Activated CD4-positive, CD25-positive, alpha-beta regulatory T cell treated with anti-CD3 and anti-CD28 coated beads, Interleukin-2, amount 50 U/mL, for 72 hours (primary cell): Measurements from ENCODE around the gene HTN3.
"Not testable (repeated sequence)": the region's sequence is repeated elsewhere in the genome, so short reads cannot be mapped to it uniquely, and the experiment has no call there.

Experiments
- DNase-seq: peaks from one replicate; pipeline ENCODE4 v3.0.0; 2021

Gene HTN3

DNA sequence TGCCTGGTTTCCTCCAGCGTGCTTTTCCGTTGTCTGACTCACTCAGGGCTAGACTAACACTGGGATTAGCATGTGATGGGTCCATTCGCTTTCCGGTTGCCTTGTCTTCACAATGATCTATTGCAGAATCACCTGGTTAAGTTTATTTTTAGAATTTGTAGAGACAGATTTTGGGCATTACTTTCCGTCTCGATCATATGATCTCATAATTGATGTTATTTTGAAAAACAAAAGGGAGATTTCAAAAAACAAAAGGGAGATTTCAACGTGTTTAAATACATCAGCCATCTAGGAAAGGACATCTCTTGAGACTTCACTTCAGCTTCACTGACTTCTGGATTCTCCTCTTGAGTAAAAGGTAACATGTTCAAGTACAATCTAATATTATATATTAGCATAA, at the start of gene HTN3:
Gene HTN3, plus strand, starts transcription at position 301 of the 400 bp plus-strand sequence. CDS start 2,282 bp downstream, outside the sequence.
- not testable (repeated sequence) for DNase-seq

GRCh38 chr4:69984030-69984443, 44.2 kb upstream of the HTN3 start:
- no peak for DNase-seq

DNA sequence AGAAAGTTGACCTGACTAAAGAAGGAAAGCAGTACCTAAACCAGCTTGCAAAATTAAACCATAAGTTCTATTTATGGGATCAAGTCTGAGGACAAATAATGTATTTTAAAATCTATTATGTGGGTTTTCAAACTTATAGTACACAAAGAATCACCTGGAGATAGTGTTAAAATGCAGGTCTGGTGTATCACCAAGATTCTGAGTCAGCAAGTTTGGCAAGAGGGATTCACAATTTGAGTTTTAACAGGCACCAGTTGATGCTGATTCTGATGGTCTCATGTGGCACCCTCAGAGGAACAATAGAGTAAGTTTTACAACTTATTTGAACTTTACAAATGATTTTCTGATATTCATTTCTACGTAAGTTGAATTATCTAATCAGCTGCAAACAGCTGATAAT, 41.6 kb upstream of the HTN3 start:
- no peak for DNase-seq

GRCh38 chr4:69991016-69991415, 37.2 kb upstream of the HTN3 start:
- DNase-seq = no peak

DNA sequence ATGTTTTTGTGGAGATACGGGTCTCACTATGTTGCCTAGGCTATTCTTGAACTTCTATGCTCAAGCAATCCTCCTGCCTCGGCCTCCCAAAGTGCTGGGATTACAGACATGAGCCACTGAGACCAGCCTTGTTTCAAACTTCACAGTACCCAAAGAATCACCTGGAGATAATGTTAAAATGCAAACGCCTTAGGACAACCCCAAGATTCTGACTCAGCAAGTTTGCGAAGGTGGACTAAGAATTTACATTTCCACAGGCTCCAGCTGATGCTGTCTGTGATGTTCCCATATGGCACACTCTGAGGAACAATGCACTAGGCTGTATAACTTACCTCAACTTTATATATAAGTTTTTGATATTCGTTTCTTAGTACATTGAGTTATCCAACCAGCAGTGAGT, 33.5 kb upstream of the HTN3 start:
- no peak for DNase-seq

- no peak for DNase-seq
Observed at GRCh38 chr4:69995526-69996016, 32.7 kb upstream of the HTN3 start, which contains the start of gene STATH. Gene STATH (plus strand): TSS chr4:69995966. CDS start chr4:69998438, 2,472 bp downstream.

- DNase-seq = no peak
Observed at GRCh38 chr4:69999420-69999819, 28.8 kb upstream of the HTN3 start.

DNA sequence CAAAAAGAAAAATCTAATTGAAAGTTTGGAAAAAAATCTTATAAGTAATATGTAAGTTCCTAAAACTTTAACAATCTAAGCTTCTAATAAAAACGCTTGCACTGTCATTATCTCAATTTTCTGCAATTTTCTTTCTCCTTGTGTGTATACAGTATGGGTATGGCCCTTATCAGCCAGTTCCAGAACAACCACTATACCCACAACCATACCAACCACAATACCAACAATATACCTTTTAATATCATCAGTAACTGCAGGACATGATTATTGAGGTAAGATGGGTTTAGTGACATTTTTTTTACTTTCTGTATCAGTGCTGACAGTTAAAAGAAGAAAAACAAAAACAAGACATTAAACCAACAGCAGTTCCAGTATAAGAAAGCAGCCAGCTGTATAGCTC, 27.5 kb upstream of the HTN3 start:
- DNase-seq = no peak

GRCh38 chr4:70002507-70002906, 25.8 kb upstream of the HTN3 start:
- no peak for DNase-seq

GRCh38 chr4:70008771-70009170, 19.5 kb upstream of the HTN3 start:
- DNase-seq = no peak

GRCh38 chr4:70019006-70019405, 9.3 kb upstream of the HTN3 start:
- not testable (repeated sequence) for DNase-seq

DNA sequence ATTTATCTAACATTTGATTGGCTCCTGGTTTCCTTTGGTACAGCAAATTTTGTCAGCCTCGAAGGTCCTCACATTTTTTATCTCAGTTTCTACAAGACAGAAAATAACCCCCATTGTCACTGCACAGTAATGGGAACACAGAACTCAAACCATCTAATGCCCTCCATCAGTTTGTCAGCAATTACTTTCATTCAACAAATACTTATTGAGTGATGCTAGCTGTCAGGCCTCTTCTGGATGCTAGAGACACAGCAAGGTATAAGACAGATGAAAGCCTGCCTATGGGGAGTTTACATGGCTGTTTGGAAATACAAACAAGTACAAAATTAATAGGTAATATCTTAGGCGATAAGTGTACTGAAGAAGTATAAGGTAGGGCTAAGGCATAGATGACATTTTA, 5.0 kb upstream of the HTN3 start:
- no peak for DNase-seq

DNA sequence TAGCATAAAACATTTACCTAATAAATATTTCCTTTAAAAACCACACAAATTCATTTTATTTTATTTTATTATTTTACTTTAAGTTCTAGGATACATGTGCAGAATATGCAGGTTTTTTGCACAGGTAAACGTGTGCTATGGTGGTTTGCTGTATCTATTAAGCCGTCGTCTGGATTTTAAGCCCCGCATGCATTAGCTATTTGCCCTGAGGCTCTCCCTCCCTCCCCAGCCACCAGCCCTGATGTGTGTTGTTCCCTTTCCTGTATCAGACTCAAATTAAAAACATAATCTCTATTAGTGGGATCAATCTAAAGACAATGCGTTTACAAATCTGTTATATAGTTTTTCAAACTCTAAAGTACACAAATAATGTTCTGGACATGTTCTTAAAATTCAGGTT, 1.2 kb upstream of the HTN3 start:
- no peak for DNase-seq

DNA sequence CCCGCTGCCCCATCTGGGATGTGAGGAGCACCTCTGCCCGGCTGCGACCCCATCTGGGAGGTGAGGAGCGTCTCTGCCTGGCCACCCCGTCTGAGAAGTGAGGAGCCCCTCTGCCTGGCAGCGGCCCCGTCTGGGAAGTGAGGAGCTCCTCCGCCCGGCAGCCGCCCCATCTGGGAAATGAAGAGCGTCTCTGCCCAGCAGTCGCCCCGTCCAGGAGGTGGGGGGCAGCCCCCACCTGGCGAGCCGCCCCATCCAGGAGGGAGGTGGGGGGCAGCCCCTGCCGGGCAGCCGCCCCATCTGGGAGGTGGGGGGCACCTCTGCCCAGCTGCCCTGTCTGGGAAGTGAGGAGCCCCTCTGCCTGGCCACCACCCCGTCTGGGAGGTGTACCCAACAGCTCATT, 9.3 kb downstream of the HTN3 start:
- not testable (repeated sequence) for DNase-seq

DNA sequence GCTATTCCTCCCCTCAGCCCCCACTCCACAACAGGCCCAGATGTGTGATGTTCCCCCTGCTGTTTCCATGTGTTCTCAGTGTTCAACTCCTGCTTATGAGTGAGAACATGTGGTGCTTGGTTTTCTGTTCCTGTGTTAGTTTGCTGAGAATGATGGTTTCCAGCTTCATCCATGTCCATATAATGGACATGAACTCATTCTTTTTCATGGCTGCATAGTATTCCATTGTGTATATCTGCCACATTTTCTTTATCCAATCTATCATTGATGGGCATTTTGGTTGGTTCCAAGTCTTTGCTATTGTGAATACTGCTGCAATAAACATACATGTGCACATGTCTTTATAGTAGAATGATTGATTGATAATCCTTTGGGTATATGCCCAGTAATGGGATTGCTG, 11.7 kb downstream of the HTN3 start:
- DNase-seq = not testable (repeated sequence)

GRCh38 chr4:70041652-70042286, 13.5 kb downstream of the HTN3 start:
- DNase-seq = no peak

GRCh38 chr4:70050138-70050537, 21.9 kb downstream of the HTN3 start, which contains the start of gene HTN1:
Gene HTN1 (plus strand): TSS chr4:70050438. CDS start chr4:70053077, 2,639 bp downstream.
- not testable (repeated sequence) for DNase-seq

- not testable (repeated sequence) for DNase-seq
Observed at GRCh38 chr4:70056534-70056933, 28.3 kb downstream of the HTN3 start.

DNA sequence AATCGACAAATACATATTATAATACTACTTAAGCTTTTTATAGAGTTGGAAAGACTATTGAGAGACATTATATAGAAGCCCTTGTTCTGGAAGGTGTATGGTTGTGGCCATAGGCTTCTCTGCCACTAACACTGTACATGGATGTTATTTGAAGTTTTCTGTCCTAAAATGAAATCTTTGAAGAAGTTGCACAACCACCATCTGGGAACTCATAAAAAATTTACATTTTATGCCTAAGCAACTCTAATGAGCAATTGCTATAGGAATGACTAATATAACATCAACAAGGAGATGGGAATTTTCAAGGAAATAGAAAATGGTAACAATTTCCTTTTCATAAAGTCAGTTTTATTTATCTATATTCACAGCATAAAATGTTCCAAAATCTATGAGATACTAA, 29.4 kb downstream of the HTN3 start:
- DNase-seq = no peak

DNA sequence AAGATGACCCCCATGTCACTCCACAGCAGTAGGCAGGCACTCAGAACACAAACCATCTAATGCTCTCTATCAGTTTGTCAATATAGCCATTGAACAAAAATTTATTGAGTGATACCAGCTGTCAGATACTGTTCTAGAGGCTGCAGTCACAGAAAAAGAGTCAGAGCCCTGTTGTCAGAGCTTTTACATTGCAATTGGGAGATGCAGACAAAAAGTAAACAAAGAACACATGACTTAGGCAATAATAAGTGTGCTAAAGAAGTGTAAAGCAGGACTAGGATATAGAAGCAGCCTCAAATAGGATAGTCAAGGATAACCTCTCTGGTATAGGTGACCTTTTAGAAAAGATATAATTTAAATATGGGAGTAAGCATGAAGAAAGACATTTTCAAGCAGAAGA, 30.9 kb downstream of the HTN3 start:
- DNase-seq = no peak

- no peak for DNase-seq
Observed at GRCh38 chr4:70062000-70062399, 33.7 kb downstream of the HTN3 start.

DNA sequence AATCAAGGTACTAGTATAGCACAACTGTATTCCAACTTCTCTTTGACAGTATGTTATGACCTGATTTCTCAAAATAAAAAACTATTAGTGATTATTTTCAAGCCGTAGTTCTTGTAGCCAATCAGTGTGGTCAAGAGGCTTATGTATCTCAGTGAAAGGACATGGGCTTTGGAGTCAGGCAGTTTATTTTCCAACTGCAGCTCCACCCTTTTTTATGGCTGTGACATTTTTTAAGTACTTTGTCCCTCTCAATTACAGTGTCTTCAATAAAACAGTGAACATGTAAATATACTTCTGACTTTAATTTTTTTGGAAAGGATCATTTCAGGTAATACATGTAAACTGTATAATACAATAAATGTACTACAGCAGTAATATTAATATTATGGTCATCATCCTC, 51.9 kb downstream of the HTN3 start:
- DNase-seq = no peak
